HFFc6 (cell line): ENCODE results near the gene GSTA2. TPM values are rescaled to one million over a fixed set of nuclear protein-coding genes. Genes with fewer than 3 reads are reported as not detected.
"Not testable (repeated sequence)": the region's sequence is repeated elsewhere in the genome, so short reads cannot be mapped to it uniquely, and the experiment has no call there.

Source experiments
- DNase-seq: peaks from one replicate; pipeline ENCODE4 v3.0.0-alpha.2; 2018
- H3K27ac Mint-ChIP-seq: 2 replicates; pipeline ENCODE4 v1.8.0; 2020; ENCODE audit warnings: mild to moderate bottlenecking, mixed read lengths
- H3K27me3 Mint-ChIP-seq: 2 replicates; pipeline ENCODE4 v1.8.0; 2021; ENCODE audit warnings: mild to moderate bottlenecking, moderate library complexity, mixed read lengths; ENCODE audit not compliant: insufficient read depth
- H3K36me3 Mint-ChIP-seq: 2 replicates; pipeline ENCODE4 v1.8.0; 2021; ENCODE audit warnings: low read depth, mixed read lengths
- H3K4me1 Mint-ChIP-seq: 2 replicates; pipeline ENCODE4 v1.8.0; 2020; ENCODE audit warnings: low read depth, mixed read lengths
- H3K4me3 Mint-ChIP-seq: 2 replicates; pipeline ENCODE4 v1.8.0; 2020; ENCODE audit warnings: mild to moderate bottlenecking, moderate library complexity, mixed read lengths
- H3K9me3 Mint-ChIP-seq: 2 replicates; pipeline ENCODE4 v1.8.0; 2020; ENCODE audit warnings: mild to moderate bottlenecking, mixed read lengths
- total RNA-seq, 6 experiments: library from RNA; stranded (reverse); fragmentation: NEBNext Ultra II Directional; extraction: Animal tissue kit (Norgen Biotek cat#: 25700); gene quantifications; 2 replicates in 1 of 6; 3 replicates in 5 of 6; pipeline ENCODE4 v1.2.3, GENCODE V29; 2021
- TF ChIP-seq, protein P1 (sequence below): fragments of 200-600 bp; sonication (generic); IDR thresholded peaks from 2 replicates; pipeline ENCODE4 v1.5.0; 2021; ENCODE audit warnings: antibody characterized with exemption, mild to moderate bottlenecking

Gene GSTA2
- total RNA-seq, 6 experiments from 2014 or later, result not detected

DNA sequence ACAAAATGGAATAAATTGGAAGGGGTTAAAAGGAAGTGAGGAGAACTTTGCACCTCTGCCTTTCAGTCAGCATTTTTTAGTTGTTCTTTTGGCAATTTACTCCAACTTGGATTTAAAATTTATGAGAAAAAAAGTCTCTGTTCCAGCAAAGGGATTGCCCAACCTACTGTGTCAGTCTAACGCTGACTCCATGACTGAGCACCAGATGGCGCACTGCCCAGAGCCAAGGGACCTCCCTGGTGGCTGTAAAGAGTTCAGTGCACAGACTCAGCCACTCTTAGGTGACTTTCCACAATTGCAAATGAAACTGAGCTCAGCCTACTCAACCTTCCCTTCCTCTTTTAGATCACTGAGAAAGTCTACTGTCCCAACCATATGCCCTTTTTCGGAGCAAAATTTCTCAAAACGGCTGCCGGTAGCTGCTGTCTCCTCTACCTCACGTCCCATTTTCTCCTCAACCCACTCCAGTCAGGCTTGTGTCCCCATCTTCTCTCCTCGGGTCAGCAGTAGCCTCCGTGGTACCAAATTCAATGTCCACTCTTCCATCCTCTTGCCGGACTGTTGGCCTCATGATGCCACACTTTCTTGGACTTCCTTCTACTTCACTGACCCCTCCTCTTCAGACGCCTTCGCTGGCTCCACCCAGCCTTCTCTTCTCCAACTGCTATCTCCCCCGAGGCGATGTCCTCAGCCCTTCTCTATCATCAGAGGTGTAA lies 38.7 kb downstream of the GSTA2 start:
- Mint-ChIP-seq H3K4me3 (peak overlapping the region; percentile 19), H3K9me3 (no peaks in the 10 kb centered on the region), H3K27me3 (no peaks in the 10 kb centered on the region; the same call in 1 of the 2 replicates), H3K36me3 (no peaks in the 10 kb centered on the region), H3K27ac (peak overlapping the region; percentile 62), H3K4me1 (peaks cover 34% of the 10 kb centered on the region)
- TF ChIP-seq, protein P1, sequence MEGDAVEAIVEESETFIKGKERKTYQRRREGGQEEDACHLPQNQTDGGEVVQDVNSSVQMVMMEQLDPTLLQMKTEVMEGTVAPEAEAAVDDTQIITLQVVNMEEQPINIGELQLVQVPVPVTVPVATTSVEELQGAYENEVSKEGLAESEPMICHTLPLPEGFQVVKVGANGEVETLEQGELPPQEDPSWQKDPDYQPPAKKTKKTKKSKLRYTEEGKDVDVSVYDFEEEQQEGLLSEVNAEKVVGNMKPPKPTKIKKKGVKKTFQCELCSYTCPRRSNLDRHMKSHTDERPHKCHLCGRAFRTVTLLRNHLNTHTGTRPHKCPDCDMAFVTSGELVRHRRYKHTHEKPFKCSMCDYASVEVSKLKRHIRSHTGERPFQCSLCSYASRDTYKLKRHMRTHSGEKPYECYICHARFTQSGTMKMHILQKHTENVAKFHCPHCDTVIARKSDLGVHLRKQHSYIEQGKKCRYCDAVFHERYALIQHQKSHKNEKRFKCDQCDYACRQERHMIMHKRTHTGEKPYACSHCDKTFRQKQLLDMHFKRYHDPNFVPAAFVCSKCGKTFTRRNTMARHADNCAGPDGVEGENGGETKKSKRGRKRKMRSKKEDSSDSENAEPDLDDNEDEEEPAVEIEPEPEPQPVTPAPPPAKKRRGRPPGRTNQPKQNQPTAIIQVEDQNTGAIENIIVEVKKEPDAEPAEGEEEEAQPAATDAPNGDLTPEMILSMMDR, result peak; percentile 84
- peak; percentile 62 for DNase-seq

DNA sequence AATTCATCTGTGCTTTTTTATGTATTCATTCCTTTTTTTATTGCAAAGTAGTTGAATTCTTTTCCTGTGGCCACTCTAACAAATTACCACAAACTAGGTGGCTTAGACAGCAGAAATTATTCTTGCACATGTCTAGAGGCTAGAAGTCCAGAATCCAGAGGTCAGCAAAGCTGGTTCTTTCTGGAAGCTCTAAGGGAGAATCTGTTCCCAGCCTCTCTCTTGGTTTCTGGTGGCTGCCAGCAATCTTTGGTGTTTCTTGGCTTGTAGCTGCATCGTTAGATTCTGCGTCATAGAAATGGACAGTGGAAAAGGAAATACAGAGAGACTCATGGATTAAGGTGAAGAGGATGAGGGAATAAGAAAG lies 39.3 kb downstream of the GSTA2 start:
- peaks cover 34% of the 10 kb centered on the region for H3K4me1 Mint-ChIP-seq
- peak overlapping the region; percentile 62 for H3K27ac Mint-ChIP-seq
- H3K4me3 Mint-ChIP-seq, result no peak overlapping the region; the same call in 1 of the 2 replicates

DNA sequence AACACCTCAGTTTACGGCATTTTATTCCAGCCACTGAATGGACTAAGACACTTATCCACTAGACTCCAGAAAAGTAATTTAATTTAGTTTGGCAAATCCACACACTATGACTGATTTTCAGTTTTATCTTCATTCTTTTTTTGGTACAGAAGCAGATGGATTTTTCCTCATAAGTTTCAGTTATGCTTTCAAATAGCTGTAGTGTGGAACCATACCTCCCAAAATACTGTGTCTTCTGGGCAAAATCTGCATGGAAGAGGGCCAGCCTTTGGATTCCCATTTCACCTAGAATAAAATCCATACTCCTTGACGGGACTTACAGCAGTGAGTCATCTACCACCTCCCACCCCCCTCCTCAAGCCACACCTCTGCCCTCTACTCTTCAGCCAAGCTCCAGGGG lies 43.0 kb downstream of the GSTA2 start:
- Mint-ChIP-seq H3K27me3 (no peaks in the 10 kb centered on the region; the same call in 1 of the 2 replicates), H3K4me3 (no peak overlapping the region), H3K9me3 (no peaks in the 10 kb centered on the region), H3K4me1 (peaks cover 18% of the 10 kb centered on the region), H3K27ac (no peak overlapping the region), H3K36me3 (no peaks in the 10 kb centered on the region)
- TF ChIP-seq, protein P1, result no peak
- no peak for DNase-seq

More for the DNA sequence above, 39.3 kb downstream of the GSTA2 start:
- TF ChIP-seq, protein P1, result no peak
- Mint-ChIP-seq H3K36me3 (no peaks in the 10 kb centered on the region), H3K27me3 (no peaks in the 10 kb centered on the region; the same call in 1 of the 2 replicates), H3K9me3 (no peaks in the 10 kb centered on the region)
- DNase-seq, result peak; percentile 67

DNA sequence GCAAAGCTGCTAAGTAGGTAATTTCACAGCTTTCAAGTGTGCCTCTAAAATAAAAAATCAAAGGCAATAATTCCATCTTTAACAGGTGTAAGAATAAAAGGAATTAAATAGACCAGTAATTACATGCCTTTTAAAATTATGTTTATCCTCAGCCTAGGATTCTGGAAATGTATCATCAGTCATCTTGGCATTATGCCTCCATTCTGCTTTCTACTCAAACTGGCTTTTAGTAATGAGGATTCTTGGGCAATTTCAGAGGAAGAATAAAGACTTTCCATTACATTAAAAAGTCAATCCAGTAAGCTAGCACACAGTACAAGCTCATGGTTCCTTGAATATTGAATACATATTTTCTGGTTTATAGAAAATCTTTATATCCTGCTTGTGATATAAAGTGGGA lies 44.7 kb downstream of the GSTA2 start:
- TF ChIP-seq, protein P1, result no peak
- H3K4me1 Mint-ChIP-seq, result peaks cover under 1% of the 10 kb centered on the region

DNA sequence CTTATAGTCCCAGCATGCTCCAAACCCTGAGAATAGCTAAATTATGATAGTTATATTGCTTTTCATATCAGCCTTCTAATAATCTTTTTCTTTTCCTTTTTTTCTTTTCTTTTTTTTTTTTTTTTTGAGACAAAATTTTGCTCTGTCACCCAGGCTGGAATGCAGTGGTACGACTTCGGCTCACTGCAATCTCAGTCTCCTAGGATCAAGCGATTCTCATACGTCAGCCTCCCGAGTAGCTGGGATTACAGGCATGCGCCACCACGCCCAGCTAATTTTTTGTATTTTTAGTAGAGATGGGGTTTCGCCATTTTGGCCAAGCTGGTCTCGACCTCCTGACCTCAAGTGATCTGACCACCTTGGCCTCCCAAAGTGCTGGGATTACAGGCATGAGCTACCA lies 48.5 kb downstream of the GSTA2 start:
- not testable (repeated sequence) for H3K27me3 Mint-ChIP-seq, H3K4me1 Mint-ChIP-seq, H3K36me3 Mint-ChIP-seq, H3K9me3 Mint-ChIP-seq, H3K4me3 Mint-ChIP-seq, H3K27ac Mint-ChIP-seq, DNase-seq

More for the DNA sequence above, 44.7 kb downstream of the GSTA2 start:
- no peak overlapping the region for H3K27ac Mint-ChIP-seq
- no peaks in the 10 kb centered on the region for H3K36me3 Mint-ChIP-seq
- DNase-seq, result peak; percentile 20
- no peak overlapping the region for H3K4me3 Mint-ChIP-seq
- H3K9me3 Mint-ChIP-seq, result no peaks in the 10 kb centered on the region
- H3K27me3 Mint-ChIP-seq, result no peaks in the 10 kb centered on the region; the same call in 1 of the 2 replicates

DNA sequence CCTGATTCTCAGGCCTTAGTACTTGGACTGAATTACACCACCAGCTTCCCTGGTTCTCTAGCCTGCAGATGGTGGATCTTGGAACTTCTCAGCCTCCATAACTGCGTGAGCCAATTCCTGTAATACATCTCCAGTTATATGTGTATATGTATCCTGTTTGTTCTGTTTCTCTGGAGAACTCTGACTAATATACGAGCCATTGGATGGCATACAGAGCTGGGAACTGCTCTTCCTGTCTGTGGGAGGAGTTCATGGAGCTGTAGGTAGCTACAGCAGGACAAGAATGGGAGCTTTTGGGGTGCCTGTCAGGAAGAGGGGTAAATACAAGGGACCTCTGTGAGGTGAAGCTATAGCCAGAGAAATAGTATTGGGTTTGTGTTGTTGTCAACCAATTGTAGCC lies 51.1 kb downstream of the GSTA2 start:
- no peak overlapping the region; the same call in 1 of the 2 replicates for H3K27ac Mint-ChIP-seq
- peak; percentile 39 for DNase-seq
- TF ChIP-seq, protein P1, result no peak
- no peaks in the 10 kb centered on the region for H3K9me3 Mint-ChIP-seq
- H3K4me1 Mint-ChIP-seq, result peaks cover 9% of the 10 kb centered on the region; the same call in 1 of the 2 replicates
- H3K36me3 Mint-ChIP-seq, result no peaks in the 10 kb centered on the region
- no peak overlapping the region for H3K4me3 Mint-ChIP-seq
- no peaks in the 10 kb centered on the region; the same call in none of the 2 replicates for H3K27me3 Mint-ChIP-seq
